ENCODE results near the gene DNM1L. TPM values are rescaled to one million over a fixed set of nuclear protein-coding genes. Genes with fewer than 3 reads are reported as not detected.
"Not testable (repeated sequence)": the region's sequence is repeated elsewhere in the genome, so short reads cannot be mapped to it uniquely, and the experiment has no call there.

DNM1L gene
- total RNA-seq, 4 donors from 2014 or later: 30.6 to 91.6 (median 50.0) TPM

- H3K9me3 ChIP-seq: no peaks in the 10 kb centered on the region
- no peaks in the 10 kb centered on the region for H3K4me1 ChIP-seq
- DNase-seq: no peak
- H3K27ac ChIP-seq: no peak overlapping the region
- no peaks in the 10 kb centered on the region for H3K27me3 ChIP-seq
- H3K4me3 ChIP-seq: no peak overlapping the region
- TF ChIP-seq POLR2A (IDR thresholded peaks at IDR 0.05): no peak
- H3K36me3 ChIP-seq: peaks cover 0 to 21% (median 0%) of the 10 kb centered on the region in 3 donors
Measured at GRCh38 chr12:32705783-32706182, 26.7 kb downstream of the DNM1L start.

GRCh38 chr12:32706335-32707024, 27.4 kb downstream of the DNM1L start:
- DNase-seq: no peak
- Histone ChIP-seq H3K4me1 (no peaks in the 10 kb centered on the region), H3K27ac (no peak overlapping the region), H3K9me3 (no peaks in the 10 kb centered on the region), H3K4me3 (no peak overlapping the region), H3K27me3 (no peaks in the 10 kb centered on the region), H3K36me3 (peaks cover 0 to 28% (median 0%) of the 10 kb centered on the region in 3 donors)
- no peak for TF ChIP-seq POLR2A (IDR thresholded peaks at IDR 0.05)
- no peak for TF ChIP-seq CTCF (IDR thresholded peaks at IDR 0.05)

- Histone ChIP-seq H3K27me3 (no peaks in the 10 kb centered on the region), H3K4me1 (no peaks in the 10 kb centered on the region), H3K27ac (no peak overlapping the region), H3K9me3 (no peaks in the 10 kb centered on the region), H3K36me3 (peaks cover 0 to 41% (median 0%) of the 10 kb centered on the region in 3 donors), H3K4me3 (no peak overlapping the region)
- no peak for DNase-seq
- TF ChIP-seq CTCF (IDR thresholded peaks at IDR 0.05): no peak
- TF ChIP-seq POLR2A (IDR thresholded peaks at IDR 0.05): no peak
Measured at GRCh38 chr12:32708926-32709325, 29.8 kb downstream of the DNM1L start.

GRCh38 chr12:32714772-32715171, 35.7 kb downstream of the DNM1L start:
- Histone ChIP-seq H3K27me3 (no peaks in the 10 kb centered on the region), H3K27ac (no peak overlapping the region), H3K36me3 (peaks cover 0 to 45% (median 0%) of the 10 kb centered on the region in 3 donors), H3K4me3 (no peak overlapping the region), H3K4me1 (no peaks in the 10 kb centered on the region), H3K9me3 (no peaks in the 10 kb centered on the region)
- DNase-seq: no peak
- TF ChIP-seq CTCF (IDR thresholded peaks at IDR 0.05) (no peak), POLR2A (IDR thresholded peaks at IDR 0.05) (no peak)

GRCh38 chr12:32718926-32719325, 39.8 kb downstream of the DNM1L start:
- Histone ChIP-seq H3K4me1 (no peaks in the 10 kb centered on the region), H3K4me3 (no peak overlapping the region), H3K9me3 (no peaks in the 10 kb centered on the region), H3K27me3 (no peaks in the 10 kb centered on the region), H3K36me3 (peaks cover 0 to 46% (median 0%) of the 10 kb centered on the region in 3 donors), H3K27ac (no peak overlapping the region)
- DNase-seq: no peak
- no peak for TF ChIP-seq CTCF (IDR thresholded peaks at IDR 0.05)

- H3K27me3 ChIP-seq, H3K9me3 ChIP-seq, H3K4me1 ChIP-seq, H3K27ac ChIP-seq, DNase-seq, H3K4me3 ChIP-seq: not testable (repeated sequence)
- peaks cover 0 to 56% (median 0%) of the 10 kb centered on the region in 3 donors for H3K36me3 ChIP-seq
Measured at GRCh38 chr12:32725308-32725707, 46.2 kb downstream of the DNM1L start.

GRCh38 chr12:32726286-32726685, 47.2 kb downstream of the DNM1L start:
- no peak overlapping the region for H3K4me3 ChIP-seq
- H3K27ac ChIP-seq: no peak overlapping the region
- no peaks in the 10 kb centered on the region for H3K27me3 ChIP-seq
- H3K4me1 ChIP-seq: no peaks in the 10 kb centered on the region
- TF ChIP-seq CTCF (IDR thresholded peaks at IDR 0.05): no peak
- TF ChIP-seq POLR2A (IDR thresholded peaks at IDR 0.05): no peak
- no peaks in the 10 kb centered on the region for H3K9me3 ChIP-seq
- DNase-seq: no peak
- peaks cover 0 to 51% (median 0%) of the 10 kb centered on the region in 3 donors for H3K36me3 ChIP-seq

Measured in Peyer's patch (tissue), 4 donors.